ENCODE measurements around the gene GK.

GRCh38 chrX:30751497-30751896, 98.3 kb downstream of the GK start:
- TF ChIP-seq CTCF (IDR thresholded peaks at IDR 0.05), result no peak
- no peak for TF ChIP-seq POLR2A (IDR thresholded peaks at IDR 0.05)

All from uterus (tissue), 2 donors.